ACHN (cell line): ENCODE measurements around the gene IRAK2.
"Not testable (repeated sequence)": the region's sequence is repeated elsewhere in the genome, so short reads cannot be mapped to it uniquely, and the experiment has no call there.

Source experiments
- DNase-seq: peaks from one replicate; pipeline ENCODE4 v3.0.0-alpha.2; 2015
- in situ Hi-C: cut with HindIII; loops from 2 replicates; pipeline ENCODE4 v1.10.0; 2017; ENCODE audit warnings: low sequenced_read_pairs, low pct_ligation_motif_present, low pct_unique_long_range_greater_than_20kb

The IRAK2 gene

DNA sequence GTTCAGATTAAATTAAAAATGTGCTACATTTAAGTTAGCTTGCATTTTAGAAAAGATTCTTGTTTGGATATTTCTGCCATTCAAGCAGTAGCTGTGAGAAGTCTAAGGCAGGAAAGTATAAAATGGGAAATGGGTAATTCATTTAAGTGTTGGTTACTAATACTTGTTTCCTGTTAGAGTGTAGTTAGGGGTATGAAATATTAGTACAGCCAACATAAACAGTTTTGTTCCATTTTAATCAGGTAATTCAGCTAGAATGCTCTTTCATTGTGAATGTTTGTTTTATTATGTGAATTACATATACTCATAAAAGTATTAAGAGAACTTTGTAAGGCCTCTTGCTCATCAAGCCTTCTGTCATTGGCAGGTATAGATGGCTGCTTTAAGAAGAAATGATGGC is 103.4 kb downstream of the IRAK2 start:
- in situ Hi-C loops, result no loop called here

DNA sequence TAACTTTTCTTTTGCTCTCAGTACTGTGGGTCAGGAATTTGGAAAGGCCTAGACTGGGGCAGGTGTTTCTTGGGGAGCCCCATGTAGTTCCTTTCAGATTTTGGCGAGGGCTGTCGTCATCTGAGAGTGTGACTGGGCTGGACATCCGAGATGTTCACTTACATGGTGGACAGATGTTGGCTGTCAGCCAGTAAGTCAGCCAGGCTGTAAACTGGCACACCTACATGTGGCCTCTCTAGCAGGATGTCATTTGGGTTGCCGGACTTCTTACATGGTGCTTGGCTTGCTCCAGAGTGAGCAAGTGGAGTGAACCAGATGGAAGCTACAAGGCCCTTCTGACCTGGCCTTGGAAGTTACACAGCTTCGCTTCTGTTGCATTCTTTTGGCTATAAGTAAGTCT is 104.2 kb downstream of the IRAK2 start:
- DNase-seq, result no peak
- in situ Hi-C loops, result no loop called here

More for the DNA sequence above, 103.4 kb downstream of the IRAK2 start:
- DNase-seq, result no peak

DNA sequence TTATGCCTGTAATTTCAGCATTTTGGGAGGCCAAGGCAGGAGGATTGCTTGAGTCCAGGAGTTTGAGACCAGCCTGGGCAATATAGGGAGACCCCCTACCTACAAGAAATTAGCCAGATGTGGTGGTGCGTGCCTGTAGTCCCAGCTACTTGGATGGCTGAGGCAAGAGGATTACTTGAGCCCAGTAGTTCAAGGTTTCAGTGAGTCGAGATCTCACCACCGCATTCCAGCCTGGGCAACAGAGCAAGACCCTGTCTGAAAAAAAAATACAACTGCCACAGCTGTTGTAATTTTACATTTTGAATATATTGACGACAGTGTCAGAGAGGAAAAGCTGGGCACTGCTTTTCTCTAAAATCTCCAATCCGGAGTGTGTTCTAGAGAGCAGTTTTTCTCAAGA is 104.7 kb downstream of the IRAK2 start:
- no peak for DNase-seq
- in situ Hi-C loops, result no loop called here

DNA sequence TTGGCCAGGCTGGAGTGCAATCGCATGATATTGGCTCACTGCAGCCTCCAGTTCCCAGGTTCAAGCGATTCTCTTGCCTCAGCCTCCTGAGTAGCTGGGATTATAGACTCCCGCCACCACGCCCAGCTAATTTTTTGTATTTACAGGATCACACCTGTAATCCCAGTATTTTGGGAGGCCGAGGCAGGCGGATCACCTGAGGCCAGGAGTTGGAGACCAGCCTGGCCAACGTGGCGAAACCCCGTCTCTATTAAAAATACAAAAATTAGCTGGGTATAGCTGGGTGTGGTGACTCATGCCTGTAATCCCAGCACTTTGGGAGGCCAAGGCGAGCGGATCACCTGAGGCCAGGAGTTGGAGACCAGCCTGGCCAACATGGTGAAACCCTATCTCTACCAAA is 107.8 kb downstream of the IRAK2 start:
- in situ Hi-C loops, result not testable (repeated sequence)

DNA sequence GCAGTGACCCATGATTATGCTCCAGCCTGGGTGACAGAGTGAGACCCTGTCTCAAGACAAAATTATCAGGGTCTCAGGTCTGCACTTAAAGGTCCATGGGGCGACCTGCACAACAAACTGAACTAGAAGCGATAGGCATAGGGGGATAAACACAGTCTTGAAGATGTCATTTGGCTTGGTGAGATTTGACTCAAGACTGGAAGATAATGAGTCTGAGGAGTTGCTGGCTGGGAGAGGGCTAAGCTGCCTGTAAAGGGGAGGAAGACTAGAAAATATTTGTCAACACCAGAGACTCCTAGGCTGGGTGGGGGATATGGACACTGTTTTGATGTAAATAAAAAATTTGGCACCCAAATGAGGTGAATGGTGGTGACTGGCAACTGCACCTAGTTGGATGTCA is 108.3 kb downstream of the IRAK2 start:
- DNase-seq, result no peak
- in situ Hi-C loops, result no loop called here

More for the DNA sequence above, 107.8 kb downstream of the IRAK2 start:
- DNase-seq, result not testable (repeated sequence)

DNA sequence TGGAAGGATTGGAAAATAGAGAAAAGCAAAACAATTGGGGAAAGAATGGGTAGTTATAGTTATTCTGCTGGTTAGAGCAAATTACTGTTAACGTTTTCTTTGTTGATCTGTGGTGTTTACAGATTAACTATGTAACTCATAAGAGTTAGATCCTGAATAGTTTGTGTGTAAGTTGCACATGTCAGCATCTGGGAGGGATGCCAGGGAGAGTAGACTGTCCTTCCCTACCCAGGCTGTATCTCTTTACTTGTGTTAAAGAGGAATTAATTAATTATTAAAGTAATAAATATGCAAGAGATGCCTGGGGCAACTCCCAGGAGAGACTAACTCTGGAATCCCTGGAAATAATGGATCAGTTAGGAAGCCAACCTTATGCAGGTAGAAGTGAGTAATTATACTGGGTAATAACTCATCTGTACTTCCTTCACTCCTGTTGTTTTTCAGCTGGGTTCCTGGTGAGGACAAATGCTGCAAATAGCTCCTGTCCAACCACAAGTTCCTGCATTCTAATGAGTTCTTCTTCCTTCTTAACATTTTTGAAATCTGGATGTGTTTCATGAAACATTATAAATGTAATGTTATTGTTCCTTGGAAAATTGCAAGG is 109.1 kb downstream of the IRAK2 start:
- no peak for DNase-seq
- in situ Hi-C loops, result no loop called here

DNA sequence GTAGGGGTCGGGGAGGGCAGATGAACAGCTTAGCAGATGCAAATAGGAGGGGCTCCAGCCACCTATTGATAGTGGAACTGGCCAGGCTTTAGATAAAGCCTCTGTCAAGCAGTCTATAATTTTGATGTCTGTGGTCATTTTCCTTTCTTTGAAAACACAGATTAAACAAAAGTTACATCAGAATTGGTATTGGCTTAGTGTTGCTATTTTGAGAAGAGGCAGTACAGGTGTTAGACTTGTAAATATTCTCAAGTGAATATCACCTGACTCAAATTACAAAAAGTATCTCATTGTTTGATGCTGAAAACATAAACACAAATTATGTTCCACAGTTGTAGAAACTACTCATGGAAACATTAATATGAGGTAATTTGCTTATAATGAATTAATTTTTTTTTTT is 109.9 kb downstream of the IRAK2 start:
- DNase-seq, result no peak
- in situ Hi-C loops, result no loop called here

DNA sequence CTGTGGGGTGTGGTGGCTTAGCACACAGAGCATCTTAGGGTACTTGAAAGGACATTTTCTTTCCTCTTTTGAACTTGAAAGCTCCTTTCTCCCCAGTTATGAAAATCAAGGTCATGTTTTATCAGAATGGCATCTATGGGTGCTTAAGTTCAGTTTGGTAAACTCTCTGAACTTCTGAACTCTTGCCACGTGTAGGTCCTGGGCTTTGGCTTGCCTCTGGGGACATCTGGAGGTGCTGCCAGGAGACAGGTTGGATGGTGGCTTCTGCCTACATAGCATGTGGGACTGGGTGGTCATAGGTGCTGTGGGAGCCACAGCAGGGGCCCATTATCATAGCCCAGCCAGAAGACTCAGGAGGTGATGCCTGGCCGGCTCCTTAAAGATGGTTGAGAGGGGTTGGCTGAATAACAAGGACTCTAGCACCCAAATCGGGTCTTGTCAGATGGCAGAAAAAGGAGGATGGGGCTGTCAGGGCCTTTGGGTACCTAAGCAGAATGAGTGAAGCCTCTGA is 112.5 kb downstream of the IRAK2 start:
- in situ Hi-C loops, result no loop called here
- no peak for DNase-seq

DNA sequence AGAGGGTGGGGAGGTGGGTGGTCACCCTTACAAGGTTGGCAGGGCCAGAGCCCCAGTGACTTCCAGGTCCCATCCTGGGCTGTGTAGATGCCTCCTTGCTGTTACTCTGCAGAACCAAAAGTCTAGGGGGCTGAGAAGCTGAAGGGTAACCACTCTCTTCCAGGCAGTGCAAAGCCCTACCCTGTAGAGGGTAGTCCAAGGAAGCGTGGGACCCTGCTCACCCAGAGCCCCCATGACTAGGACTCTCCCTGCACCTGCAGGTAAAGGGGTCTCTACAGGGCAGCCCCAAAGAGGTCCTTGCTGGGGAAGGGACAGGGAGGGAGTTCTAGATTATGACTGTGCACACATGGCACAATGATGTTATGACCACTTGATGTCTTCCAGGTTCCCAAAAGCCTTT is 113.8 kb downstream of the IRAK2 start:
- in situ Hi-C loops, result no loop called here
- no peak for DNase-seq

DNA sequence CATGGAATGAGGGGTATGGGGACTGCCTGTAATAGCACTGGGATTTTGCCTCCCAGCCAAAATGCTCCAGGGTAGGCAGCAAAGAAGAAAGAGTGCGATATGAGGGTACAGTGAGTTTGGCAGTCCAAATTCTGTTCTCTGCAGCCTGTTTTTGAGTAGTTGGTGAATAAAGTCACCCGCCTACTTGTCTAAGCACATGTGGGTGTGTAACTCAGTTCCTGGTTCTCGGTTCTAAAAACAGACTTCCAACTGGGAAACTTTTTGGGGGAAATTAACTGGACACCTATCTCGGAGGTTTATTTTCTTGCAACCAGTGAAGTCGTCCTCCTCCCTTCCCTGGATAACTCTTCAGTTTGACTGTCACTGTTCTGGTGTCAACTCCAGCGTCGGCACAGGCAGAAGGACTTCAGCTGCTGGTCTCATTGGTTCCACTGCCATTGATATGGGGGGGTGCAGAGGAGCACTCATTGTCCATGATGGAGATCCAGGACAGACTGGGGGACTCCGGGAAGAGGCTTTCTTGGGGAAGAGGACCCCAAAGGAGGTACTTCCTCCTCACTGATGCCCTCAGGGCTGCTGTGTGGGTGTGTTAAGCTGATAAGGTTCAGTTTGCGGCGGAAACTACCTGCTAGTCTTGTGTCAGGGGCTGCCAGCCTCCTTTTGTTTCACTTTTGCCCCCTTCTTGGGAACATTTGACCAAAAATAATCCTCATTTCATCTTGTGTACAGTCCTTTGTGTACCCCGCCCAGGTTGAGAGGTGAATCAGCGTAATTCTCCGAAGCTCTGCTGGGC is 114.9 kb downstream of the IRAK2 start:
- no peak for DNase-seq
- in situ Hi-C loops, result no loop called here

DNA sequence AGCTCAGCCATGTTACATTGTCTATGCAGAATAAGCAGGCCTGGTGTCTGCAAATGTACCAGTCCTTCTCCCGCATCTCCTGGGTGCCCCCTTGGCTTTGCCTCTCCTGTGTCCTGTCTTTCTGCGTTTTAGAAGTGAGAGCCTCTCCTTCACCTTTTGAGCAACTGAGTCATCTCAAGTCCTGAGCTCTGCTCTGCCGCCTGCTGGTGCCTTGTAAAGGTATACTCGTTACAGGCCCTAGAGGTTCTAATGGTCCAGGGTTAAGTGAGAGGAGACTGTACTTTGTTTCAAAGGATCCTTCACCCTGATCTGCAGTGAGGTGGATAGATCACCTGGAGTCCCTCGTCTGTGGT is 115.4 kb downstream of the IRAK2 start:
- in situ Hi-C loops, result no loop called here
- peak; percentile 10 for DNase-seq

DNA sequence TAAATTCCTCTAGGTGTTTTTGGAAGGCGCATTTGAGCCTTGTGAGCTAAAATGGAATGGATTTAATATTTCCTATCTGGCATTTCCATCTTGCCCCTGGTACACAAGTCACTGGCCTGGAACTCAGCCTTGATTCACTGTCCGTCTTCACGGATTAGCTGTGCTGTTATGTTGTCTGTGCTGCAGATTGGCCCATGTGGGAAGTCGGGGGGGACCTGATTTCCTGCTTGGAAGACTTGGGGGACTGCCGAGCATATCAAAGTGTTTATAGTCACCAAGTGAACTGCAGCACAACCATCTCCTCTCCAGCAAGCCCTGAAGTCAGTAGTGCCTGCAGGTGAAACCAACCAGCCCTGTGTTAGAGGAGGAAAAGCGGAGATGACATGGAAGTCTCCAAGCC is 115.9 kb downstream of the IRAK2 start:
- in situ Hi-C loops, result no loop called here
- no peak for DNase-seq

DNA sequence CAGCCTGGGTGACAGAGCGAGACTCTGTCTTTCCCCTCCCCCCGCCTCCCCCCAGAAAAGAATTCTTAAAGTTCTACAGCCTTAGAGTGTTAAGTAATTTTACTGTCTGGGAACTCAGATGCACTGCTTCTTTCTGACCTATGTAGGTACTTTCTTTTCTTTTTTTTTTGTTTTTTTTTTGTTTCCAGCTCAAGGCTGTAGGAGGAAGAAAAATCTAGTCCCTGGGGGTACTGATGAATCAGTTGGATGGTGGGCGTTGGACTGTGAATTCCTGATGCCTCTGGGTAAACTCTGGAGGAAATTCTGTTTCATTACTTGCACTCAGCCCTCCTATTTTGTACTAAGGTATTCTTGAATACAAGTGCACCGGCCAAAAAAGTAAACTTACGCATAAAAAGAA is 117.2 kb downstream of the IRAK2 start:
- DNase-seq, result peak; percentile 9
- in situ Hi-C loops, result no loop called here

DNA sequence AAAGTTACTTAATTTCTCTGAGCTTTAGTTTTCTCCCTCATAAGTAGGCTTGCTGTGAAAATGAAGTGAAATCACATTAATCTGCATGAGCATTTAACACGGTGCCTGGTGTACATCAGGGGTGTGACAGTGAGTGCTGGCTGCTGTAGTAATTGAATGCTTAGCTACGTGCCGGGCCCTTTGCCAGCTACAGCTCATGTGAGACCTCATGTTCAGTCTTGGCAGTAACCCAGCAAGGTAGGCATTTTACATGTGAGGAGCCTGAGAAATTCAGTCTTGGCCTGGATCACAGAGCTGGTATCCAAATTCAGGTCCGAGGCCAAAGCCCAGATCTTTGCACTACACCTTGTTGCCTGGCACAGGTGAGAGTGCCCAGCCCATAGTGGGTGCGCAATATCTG is 118.9 kb downstream of the IRAK2 start:
- in situ Hi-C loops, result no loop called here
- DNase-seq, result no peak

DNA sequence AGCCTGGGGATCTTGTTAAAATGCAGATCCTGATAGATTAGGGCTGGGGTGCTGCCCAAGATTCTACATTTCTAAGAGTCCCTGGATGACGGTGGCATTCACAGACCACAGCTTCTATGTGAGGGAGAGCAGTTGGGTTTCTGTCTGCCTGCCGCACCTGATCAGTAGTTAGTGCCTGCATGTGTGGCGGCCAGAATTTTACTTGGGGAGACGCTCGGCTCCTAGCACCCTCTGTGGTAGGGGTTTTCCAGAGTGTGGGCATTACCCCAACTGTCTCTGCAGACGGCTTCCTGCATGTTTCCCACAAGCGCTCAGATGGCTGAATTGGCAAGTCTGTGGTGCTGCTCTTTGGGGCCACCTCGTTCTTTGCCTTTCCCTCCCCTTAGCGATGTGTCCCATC is 119.8 kb downstream of the IRAK2 start:
- no peak for DNase-seq
- in situ Hi-C loops, result no loop called here

DNA sequence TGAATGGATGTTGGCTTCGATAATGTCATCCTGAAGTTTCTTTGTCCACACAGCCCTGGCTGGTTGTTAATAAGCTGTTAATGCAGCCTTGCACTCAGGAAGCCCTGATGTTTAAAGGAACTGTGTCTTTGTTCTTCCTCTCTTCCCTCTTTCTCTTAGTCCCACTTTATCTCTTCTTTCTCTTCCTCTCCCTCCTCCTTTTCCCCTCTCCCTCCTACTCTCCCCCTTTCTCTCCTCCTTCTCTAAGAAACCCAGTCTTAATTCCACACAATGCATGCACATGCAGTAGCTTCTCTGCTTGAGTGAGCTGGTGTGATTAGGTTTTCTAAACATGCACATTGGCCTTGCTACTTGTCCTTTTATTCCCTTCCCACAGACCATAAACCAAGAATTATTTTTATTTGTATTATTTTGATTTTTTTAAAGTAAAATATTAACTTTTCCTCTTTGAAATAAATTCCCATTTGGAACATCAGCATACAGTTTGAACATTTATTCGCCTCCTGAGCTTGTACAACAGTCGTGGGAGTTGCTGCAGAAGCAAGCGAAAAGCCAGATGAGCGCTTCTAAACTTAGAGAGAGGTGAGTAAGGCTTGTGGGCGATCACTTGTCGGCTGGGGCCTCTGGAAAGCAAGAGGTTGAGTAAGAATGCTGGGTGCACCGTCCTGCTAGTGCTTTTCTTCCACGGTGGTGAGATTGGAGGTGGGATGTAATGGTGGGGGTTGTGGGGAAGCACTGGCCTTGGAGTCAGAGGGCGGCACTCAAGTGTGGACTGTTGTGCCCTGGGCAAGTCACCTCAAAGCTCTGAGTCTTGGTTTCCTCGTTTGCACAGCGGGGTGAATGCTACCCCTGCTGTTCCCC is 120.8 kb downstream of the IRAK2 start:
- in situ Hi-C loops, result no loop called here
- no peak for DNase-seq

DNA sequence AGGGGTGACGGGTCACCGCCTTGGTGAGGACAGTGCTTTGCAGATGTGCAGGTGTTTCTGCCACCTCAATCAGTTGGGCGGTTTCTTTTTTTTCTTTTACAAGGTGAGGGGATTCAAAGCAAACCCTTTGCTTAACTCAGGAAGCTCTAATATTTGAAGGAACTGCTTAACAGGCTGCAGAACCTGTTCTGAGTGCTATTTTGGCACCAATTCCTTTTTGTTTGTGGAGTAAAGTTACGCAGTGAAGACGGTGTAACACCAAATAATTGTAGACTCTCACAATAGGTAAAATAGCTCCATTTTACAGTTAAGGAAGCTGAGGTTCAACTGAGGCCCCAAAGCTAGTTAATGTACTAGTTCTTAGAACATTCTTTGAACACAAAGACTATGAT is 121.4 kb downstream of the IRAK2 start:
- in situ Hi-C loops, result no loop called here

DNA sequence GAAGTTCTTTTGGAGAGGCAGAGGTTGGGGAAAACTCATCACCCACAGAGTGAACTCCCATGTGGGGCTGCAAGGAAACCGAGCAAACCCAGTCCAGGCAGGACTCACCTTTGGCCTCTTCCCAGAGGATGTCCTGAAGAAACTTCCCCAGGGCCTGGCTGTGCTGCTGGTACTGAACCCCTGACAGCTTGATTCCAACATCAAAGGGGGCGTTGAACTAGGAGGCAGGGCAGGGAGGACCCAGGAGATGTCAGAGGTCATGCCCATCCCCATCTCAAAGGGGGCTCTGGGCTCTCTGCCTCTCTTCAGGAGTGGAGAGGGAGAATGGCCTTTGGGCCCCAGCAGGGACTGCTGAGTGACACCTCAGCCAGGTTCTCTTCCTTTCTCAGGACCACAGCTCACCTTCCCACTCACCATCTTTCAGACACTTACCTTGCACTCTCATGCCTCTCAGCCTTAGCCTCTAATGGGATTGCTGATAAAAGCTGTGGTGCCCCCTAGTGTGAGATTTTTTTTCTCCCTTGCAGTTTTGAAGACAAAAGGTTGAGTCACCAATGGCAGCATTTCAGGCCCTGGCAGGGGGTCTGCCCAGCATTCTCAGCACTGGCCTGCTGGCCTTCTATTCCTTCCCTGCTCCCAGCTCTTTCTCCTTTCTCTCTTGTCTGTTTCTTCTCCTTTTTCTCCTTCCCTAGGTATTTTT is 122.0 kb downstream of the IRAK2 start:
- peak; percentile 86 for DNase-seq
- in situ Hi-C loops, result no loop called here

More for the DNA sequence above, 121.4 kb downstream of the IRAK2 start:
- DNase-seq, result no peak
